Liver (tissue), 9 donors: ENCODE measurements around the gene FLAD1. TPM values are rescaled to one million over a fixed set of nuclear protein-coding genes. Genes with fewer than 3 reads are reported as not detected.
"Not testable (repeated sequence)": the region's sequence is repeated elsewhere in the genome, so short reads cannot be mapped to it uniquely, and the experiment has no call there.

Experiments used
- DNase-seq: peaks from one replicate; pipeline ENCODE4 v3.0.0-alpha.2; 2017; ENCODE audit warnings: low spot score
- H3K27ac ChIP-seq, 2 donors: one replicate each; pipeline ENCODE4 v1.7.0; 2013; ENCODE audit warnings: inconsistent platforms in 2 of 2, low read length in 2 of 2, control low read depth in 1 of 2, low read depth in 1 of 2, mild to moderate bottlenecking in 1 of 2
- H3K27me3 ChIP-seq, 4 donors: one replicate each; pipeline versions ENCODE4 v1.6.1 to v1.7.0; 2013; ENCODE audit warnings: low read length in 3 of 4, inconsistent platforms in 1 of 4, mild to moderate bottlenecking in 1 of 4, moderate library complexity in 1 of 4; ENCODE audit not compliant: control insufficient read depth in 4 of 4, insufficient read depth in 4 of 4
- H3K36me3 ChIP-seq, 4 donors: one replicate each; pipeline versions ENCODE4 v1.6.1 to v1.7.0; 2013; ENCODE audit warnings: low read length in 3 of 4, mild to moderate bottlenecking in 3 of 4, low read depth in 1 of 4, moderate library complexity in 1 of 4; ENCODE audit not compliant: control insufficient read depth in 4 of 4, insufficient read depth in 3 of 4
- H3K4me1 ChIP-seq, 4 donors: one replicate each; pipeline versions ENCODE4 v1.6.1 to v1.7.0; 2013; ENCODE audit warnings: low read length in 3 of 4, mild to moderate bottlenecking in 3 of 4, moderate library complexity in 1 of 4; ENCODE audit not compliant: control insufficient read depth in 4 of 4, insufficient read depth in 4 of 4
- H3K4me3 ChIP-seq, 3 donors: one replicate each; pipeline versions ENCODE4 v1.6.1 to v1.7.0; 2013; ENCODE audit warnings: low read length in 3 of 3, control low read depth in 1 of 3, low read depth in 1 of 3, mild to moderate bottlenecking in 1 of 3
- H3K9ac ChIP-seq, 2 donors: one replicate each; pipeline ENCODE4 v1.7.0; 2013; ENCODE audit warnings: low read length in 2 of 2, mild to moderate bottlenecking in 2 of 2, moderate library complexity in 2 of 2, control low read depth in 1 of 2, low read depth in 1 of 2
- H3K9me3 ChIP-seq, 4 donors: one replicate each; pipeline versions ENCODE4 v1.6.1 to v1.7.0; 2013; ENCODE audit warnings: low read length in 3 of 4; ENCODE audit not compliant: control insufficient read depth in 4 of 4
- FOXA2 ChIP-seq: IDR thresholded peaks from 2 replicates; pipeline ENCODE4 v1.6.1; 2016; ENCODE audit warnings: antibody characterized with exemption
- HNF4G ChIP-seq: IDR thresholded peaks from 2 replicates; pipeline ENCODE4 v1.6.1; 2016; ENCODE audit warnings: antibody characterized with exemption
- JUND ChIP-seq, 2 donors: IDR thresholded peaks; 2 replicates each; pipeline ENCODE4 v1.6.1; 2016; ENCODE audit warnings: antibody characterized with exemption in 2 of 2
- NR2F2 ChIP-seq: IDR thresholded peaks from 2 replicates; pipeline ENCODE4 v1.6.1; 2016; ENCODE audit warnings: antibody characterized with exemption
- SP1 ChIP-seq: IDR thresholded peaks from 2 replicates; pipeline ENCODE4 v1.6.1; 2018; ENCODE audit warnings: antibody characterized with exemption, mild to moderate bottlenecking
- YY1 ChIP-seq: IDR thresholded peaks from 2 replicates; pipeline ENCODE4 v1.6.1; 2016; ENCODE audit warnings: antibody characterized with exemption, mild to moderate bottlenecking
- WGBS: extraction: QIAGEN DNeasy Blood & Tissue Kit; methylation state at CpG from one replicate; pipeline ENCODE4 v1.1.7; 2013; 5-methylcytosine and 5-hydroxymethylcytosine counted together
- polyA plus RNA-seq, 2 donors: library from polyadenylated mRNA; stranded (reverse) in 1 of 2; unstranded in 1 of 2; fragments of 200-250 nt in 1 of 2; fragments of >200 nt in 1 of 2; fragmentation: Nextera tagmentation in 1 of 2; extraction: Ambion mirVana in 1 of 2; gene quantifications; one replicate each; pipeline versions ENCODE4 v1.2.1 to v1.2.3, GENCODE V29; 2013 to 2015
- total RNA-seq, 2 donors: library from RNA; depleted of rRNA; stranded (reverse); fragments of >200 nt; gene quantifications; one replicate each; pipeline ENCODE4 v1.2.3, GENCODE V29; 2014
- TF ChIP-seq, protein P1 (sequence below): IDR thresholded peaks from 2 replicates; pipeline ENCODE4 v1.6.1; 2016; ENCODE audit warnings: antibody characterized with exemption
- TF ChIP-seq, protein P2 (sequence below): IDR thresholded peaks from 2 replicates; pipeline ENCODE4 v1.6.1; 2016; ENCODE audit warnings: antibody characterized with exemption
- TF ChIP-seq, protein P3 (sequence below): fragments of 150-350 bp; IDR thresholded peaks from 2 replicates; pipeline ENCODE4 v1.5.1; 2017; ENCODE audit warnings: improper control_type of control experiment, low read depth, low read length; ENCODE audit not compliant: missing input control
- donor health status: healthy.
- donor health status: healthy.
- donor health status: healthy.
- donor health status: healthy.
- donor health status: healthy.

The FLAD1 gene
- total and polyA plus RNA-seq, 4 donors, result 10.4 to 31.6 (median 22.5) TPM

DNA sequence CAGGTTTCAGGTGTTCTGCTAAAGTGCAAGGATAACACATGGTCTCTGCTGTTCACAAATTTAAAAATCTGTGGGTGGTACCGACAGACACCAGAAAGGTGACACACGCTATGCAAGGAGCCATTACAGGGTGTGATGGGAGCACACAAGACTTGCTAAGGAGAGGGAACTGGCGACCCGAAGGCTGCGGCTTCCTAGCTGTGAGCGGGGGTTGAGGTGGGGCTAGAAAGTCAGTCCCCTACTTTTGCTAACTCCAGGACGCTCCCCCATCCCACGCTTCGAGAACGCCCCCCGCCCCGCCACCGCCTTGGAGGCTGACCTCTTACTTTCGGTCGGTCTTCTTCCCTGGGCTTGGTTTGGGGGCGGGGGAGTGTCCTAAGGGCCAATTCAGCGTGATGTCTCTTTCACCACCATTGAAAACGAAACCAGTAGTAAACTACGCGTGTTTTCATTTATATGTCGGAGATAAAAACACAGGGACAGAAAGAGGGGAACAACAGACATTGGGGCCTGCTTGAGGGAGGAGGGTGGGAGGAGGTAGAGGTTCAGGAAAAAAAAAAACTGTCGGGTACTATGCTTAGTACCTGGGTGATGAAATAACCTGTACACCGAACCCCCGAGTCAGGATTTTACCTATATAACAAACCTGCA, 7.6 kb upstream of the FLAD1 start:
- peaks cover 0 to 11% (median 2%) of the 10 kb centered on the region in 4 donors for H3K36me3 ChIP-seq
- under 1% methylated on average over 24 of the region's 24 CpGs for WGBS
- TF ChIP-seq JUND (IDR thresholded peaks at IDR 0.05), result no peak
- peak; percentile 32 for TF ChIP-seq YY1

DNA sequence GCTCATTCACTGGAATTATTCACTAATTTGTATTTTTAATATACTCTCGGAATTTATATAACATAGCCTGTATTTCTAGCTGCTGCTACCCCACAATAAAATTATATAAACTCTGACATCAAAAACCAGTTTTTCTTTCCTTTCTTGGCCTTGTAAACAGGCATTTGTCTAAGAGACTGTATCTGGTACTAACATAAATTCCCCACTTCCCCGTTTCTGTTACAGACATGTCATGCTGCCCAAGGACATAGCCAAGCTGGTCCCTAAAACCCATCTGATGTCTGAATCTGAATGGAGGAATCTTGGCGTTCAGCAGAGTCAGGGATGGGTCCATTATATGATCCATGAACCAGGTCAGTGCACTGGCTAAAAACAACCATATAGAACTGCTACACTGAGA, 5.4 kb upstream of the FLAD1 start:
- Histone ChIP-seq H3K4me1 (peaks cover 0 to 20% (median 15%) of the 10 kb centered on the region in 4 donors), H3K36me3 (peaks cover 0 to 11% (median 2%) of the 10 kb centered on the region in 4 donors)
- DNase-seq, H3K27me3 ChIP-seq, H3K27ac ChIP-seq, H3K4me3 ChIP-seq, H3K9me3 ChIP-seq, H3K9ac ChIP-seq: not testable (repeated sequence)
- WGBS, result 81% methylated on average over 3 of the region's 3 CpGs

More for the DNA sequence above, 7.6 kb upstream of the FLAD1 start:
- H3K4me1 ChIP-seq, result peaks cover 5 to 35% (median 27%) of the 10 kb centered on the region in 4 donors
- no peaks in the 10 kb centered on the region for H3K9me3 ChIP-seq
- peak; percentile 65 for DNase-seq
- peak overlapping the region; percentile 83 to 94 for H3K9ac ChIP-seq
- H3K4me3 ChIP-seq, result peak overlapping the region; percentile 66 to 94 (median 70)
- peak overlapping the region; percentile 89 to 99 for H3K27ac ChIP-seq
- H3K27me3 ChIP-seq, result no peaks in the 10 kb centered on the region

DNA sequence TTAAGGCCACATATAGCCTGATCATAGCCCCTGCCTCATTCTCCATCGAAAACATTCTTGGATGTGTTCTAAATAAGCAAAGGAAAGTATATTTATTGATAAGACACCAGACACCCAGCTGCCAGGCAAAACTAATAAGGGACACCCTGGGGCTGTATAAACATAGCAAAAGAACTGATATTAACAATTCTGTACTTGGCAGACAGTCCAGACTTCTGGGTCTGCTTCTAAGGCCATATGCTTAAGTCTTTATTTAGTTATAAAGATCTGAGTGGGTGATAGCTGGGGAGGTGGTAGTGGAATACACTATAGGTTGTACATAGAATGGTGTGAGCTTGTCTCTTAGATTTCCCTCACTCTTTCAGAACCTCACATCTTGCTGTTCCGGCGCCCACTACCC, 4.8 kb upstream of the FLAD1 start:
- DNase-seq, result no peak
- WGBS, result 90% methylated on average over 3 of the region's 3 CpGs
- peaks cover 0 to 11% (median 2%) of the 10 kb centered on the region in 4 donors for H3K36me3 ChIP-seq
- peaks cover 0 to 18% (median 14%) of the 10 kb centered on the region in 4 donors for H3K4me1 ChIP-seq
- no peak overlapping the region for H3K27ac ChIP-seq
- H3K4me3 ChIP-seq, result no peak overlapping the region
- H3K27me3 ChIP-seq, result no peaks in the 10 kb centered on the region
- no peaks in the 10 kb centered on the region for H3K9me3 ChIP-seq
- TF ChIP-seq, protein P1, sequence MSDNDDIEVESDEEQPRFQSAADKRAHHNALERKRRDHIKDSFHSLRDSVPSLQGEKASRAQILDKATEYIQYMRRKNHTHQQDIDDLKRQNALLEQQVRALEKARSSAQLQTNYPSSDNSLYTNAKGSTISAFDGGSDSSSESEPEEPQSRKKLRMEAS, result no peak
- no peak for TF ChIP-seq NR2F2
- H3K9ac ChIP-seq, result no peak overlapping the region

DNA sequence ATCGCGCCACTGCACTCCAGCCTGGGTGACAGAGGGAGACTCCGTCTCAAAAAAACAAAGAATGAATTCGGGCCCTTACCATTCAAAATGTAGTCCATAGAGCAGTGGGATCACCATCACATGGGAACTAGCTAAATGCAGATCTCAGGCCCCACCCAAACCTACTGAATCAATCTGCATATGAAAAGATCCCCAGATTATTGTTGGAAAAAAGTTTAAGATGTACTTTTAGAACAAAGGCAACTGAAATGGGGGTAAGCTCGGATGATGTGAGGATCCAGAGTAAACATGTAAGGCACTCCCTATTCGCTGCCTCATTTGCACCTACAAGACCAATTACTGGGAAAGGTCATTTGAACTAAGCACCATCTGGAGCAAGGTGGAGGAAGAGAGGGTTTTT, 803 bp upstream of the FLAD1 start:
- TF ChIP-seq, protein P2, sequence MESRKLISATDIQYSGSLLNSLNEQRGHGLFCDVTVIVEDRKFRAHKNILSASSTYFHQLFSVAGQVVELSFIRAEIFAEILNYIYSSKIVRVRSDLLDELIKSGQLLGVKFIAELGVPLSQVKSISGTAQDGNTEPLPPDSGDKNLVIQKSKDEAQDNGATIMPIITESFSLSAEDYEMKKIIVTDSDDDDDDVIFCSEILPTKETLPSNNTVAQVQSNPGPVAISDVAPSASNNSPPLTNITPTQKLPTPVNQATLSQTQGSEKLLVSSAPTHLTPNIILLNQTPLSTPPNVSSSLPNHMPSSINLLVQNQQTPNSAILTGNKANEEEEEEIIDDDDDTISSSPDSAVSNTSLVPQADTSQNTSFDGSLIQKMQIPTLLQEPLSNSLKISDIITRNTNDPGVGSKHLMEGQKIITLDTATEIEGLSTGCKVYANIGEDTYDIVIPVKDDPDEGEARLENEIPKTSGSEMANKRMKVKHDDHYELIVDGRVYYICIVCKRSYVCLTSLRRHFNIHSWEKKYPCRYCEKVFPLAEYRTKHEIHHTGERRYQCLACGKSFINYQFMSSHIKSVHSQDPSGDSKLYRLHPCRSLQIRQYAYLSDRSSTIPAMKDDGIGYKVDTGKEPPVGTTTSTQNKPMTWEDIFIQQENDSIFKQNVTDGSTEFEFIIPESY, result no peak
- TF ChIP-seq SP1 (no peak), FOXA2 (no peak), HNF4G (no peak)
- TF ChIP-seq, protein P3, sequence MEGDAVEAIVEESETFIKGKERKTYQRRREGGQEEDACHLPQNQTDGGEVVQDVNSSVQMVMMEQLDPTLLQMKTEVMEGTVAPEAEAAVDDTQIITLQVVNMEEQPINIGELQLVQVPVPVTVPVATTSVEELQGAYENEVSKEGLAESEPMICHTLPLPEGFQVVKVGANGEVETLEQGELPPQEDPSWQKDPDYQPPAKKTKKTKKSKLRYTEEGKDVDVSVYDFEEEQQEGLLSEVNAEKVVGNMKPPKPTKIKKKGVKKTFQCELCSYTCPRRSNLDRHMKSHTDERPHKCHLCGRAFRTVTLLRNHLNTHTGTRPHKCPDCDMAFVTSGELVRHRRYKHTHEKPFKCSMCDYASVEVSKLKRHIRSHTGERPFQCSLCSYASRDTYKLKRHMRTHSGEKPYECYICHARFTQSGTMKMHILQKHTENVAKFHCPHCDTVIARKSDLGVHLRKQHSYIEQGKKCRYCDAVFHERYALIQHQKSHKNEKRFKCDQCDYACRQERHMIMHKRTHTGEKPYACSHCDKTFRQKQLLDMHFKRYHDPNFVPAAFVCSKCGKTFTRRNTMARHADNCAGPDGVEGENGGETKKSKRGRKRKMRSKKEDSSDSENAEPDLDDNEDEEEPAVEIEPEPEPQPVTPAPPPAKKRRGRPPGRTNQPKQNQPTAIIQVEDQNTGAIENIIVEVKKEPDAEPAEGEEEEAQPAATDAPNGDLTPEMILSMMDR, result no peak
- H3K36me3 ChIP-seq, result peaks cover 0 to 11% (median 2%) of the 10 kb centered on the region in 4 donors
- WGBS, result 74% methylated on average over 6 of the region's 6 CpGs
- H3K9ac ChIP-seq, result peak overlapping the region in 1 of 2 donors; percentile 68
- no peaks in the 10 kb centered on the region for H3K9me3 ChIP-seq
- no peak overlapping the region for H3K27ac ChIP-seq
- no peak for DNase-seq
- H3K4me3 ChIP-seq, result no peak overlapping the region
- H3K4me1 ChIP-seq, result peaks cover 3 to 22% (median 18%) of the 10 kb centered on the region in 4 donors
- no peaks in the 10 kb centered on the region for H3K27me3 ChIP-seq
